ENCODE data around the gene FTO.
A peak's percentile ranks its signal among the peaks of the same experiment; 100 is the strongest.

The FTO gene

GRCh38 chr16:53968454-53968853 is 264.5 kb downstream of the FTO start:
- DNase-seq, result no peak

GRCh38 chr16:53968896-53969295 is 264.9 kb downstream of the FTO start:
- no peak for DNase-seq
- Histone ChIP-seq H3K27ac (no peak overlapping the region), H3K27me3 (replicated peaks) (no peaks in the 10 kb centered on the region), H3K36me3 (replicated peaks) (no peaks in the 10 kb centered on the region), H3K4me3 (ENCODE audit: low read depth, low read length) (no peak overlapping the region)
- in situ Hi-C loops (cut with HindIII; ENCODE audit: low pct_ligation_motif_present, low sequenced_read_pairs), result no loop called here
- TF ChIP-seq CTCF (IDR thresholded peaks at IDR 0.05; ENCODE audit: low read depth, low read length, missing control alignments), result no peak

More at GRCh38 chr16:53968454-53968853, 264.5 kb downstream of the FTO start:
- no peaks in the 10 kb centered on the region for H3K36me3 ChIP-seq (replicated peaks)
- H3K4me3 ChIP-seq (ENCODE audit: low read depth, low read length), result no peak overlapping the region
- no peak for TF ChIP-seq CTCF (IDR thresholded peaks at IDR 0.05; ENCODE audit: low read depth, low read length, missing control alignments)
- in situ Hi-C loops (cut with HindIII; ENCODE audit: low pct_ligation_motif_present, low sequenced_read_pairs), result no loop called here
- H3K27ac ChIP-seq, result no peak overlapping the region
- H3K27me3 ChIP-seq (replicated peaks), result no peaks in the 10 kb centered on the region

GRCh38 chr16:53971616-53972015 is 267.7 kb downstream of the FTO start:
- Histone ChIP-seq H3K4me3 (ENCODE audit: low read depth, low read length) (no peak overlapping the region), H3K27ac (no peak overlapping the region), H3K27me3 (replicated peaks) (no peaks in the 10 kb centered on the region), H3K36me3 (replicated peaks) (no peaks in the 10 kb centered on the region)
- TF ChIP-seq CTCF (IDR thresholded peaks at IDR 0.05; ENCODE audit: low read depth, low read length, missing control alignments), result no peak
- DNase-seq, result no peak
- in situ Hi-C loops (cut with HindIII; ENCODE audit: low pct_ligation_motif_present, low sequenced_read_pairs), result no loop called here

- no peak for DNase-seq
- in situ Hi-C loops (cut with HindIII; ENCODE audit: low pct_ligation_motif_present, low sequenced_read_pairs), result no loop called here
- Histone ChIP-seq H3K27ac (no peak overlapping the region), H3K27me3 (replicated peaks) (no peaks in the 10 kb centered on the region), H3K36me3 (replicated peaks) (no peaks in the 10 kb centered on the region), H3K4me3 (ENCODE audit: low read depth, low read length) (no peak overlapping the region)
- no peak for TF ChIP-seq CTCF (IDR thresholded peaks at IDR 0.05; ENCODE audit: low read depth, low read length, missing control alignments)
Observed at GRCh38 chr16:53973021-53973420, 269.1 kb downstream of the FTO start.

- TF ChIP-seq CTCF (IDR thresholded peaks at IDR 0.05; ENCODE audit: low read depth, low read length, missing control alignments), result no peak
- no peaks in the 10 kb centered on the region for H3K27me3 ChIP-seq (replicated peaks)
- in situ Hi-C loops (cut with HindIII; ENCODE audit: low pct_ligation_motif_present, low sequenced_read_pairs), result no loop called here
- H3K4me3 ChIP-seq (ENCODE audit: low read depth, low read length), result no peak overlapping the region
- no peaks in the 10 kb centered on the region for H3K36me3 ChIP-seq (replicated peaks)
- DNase-seq, result no peak
- peak overlapping the region; percentile 40 for H3K27ac ChIP-seq
Observed at GRCh38 chr16:53974484-53975080, 270.6 kb downstream of the FTO start.

GRCh38 chr16:53980675-53981074 is 276.7 kb downstream of the FTO start:
- TF ChIP-seq CTCF (IDR thresholded peaks at IDR 0.05; ENCODE audit: low read depth, low read length, missing control alignments), result no peak
- Histone ChIP-seq H3K4me3 (ENCODE audit: low read depth, low read length) (no peak overlapping the region), H3K36me3 (replicated peaks) (no peaks in the 10 kb centered on the region), H3K27me3 (replicated peaks) (no peaks in the 10 kb centered on the region), H3K27ac (no peak overlapping the region)
- in situ Hi-C loops (cut with HindIII; ENCODE audit: low pct_ligation_motif_present, low sequenced_read_pairs), result no loop called here
- no peak for DNase-seq

Data from brain microvascular endothelial cell (primary cell).